C4-2B (cell line): ENCODE data around the gene GRID1.

Experiments
- CTCF ChIP-seq: fragments of 450-650 bp; conservative IDR thresholded peaks from 2 replicates; pipeline ENCODE4 v1.5.1; 2017; ENCODE audit warnings: mild to moderate bottlenecking
- ZFX ChIP-seq: fragments of 450-650 bp; IDR thresholded peaks from 2 replicates; pipeline ENCODE4 v1.6.1; 2017

GRCh38 chr10:85679061-85679460 is 687.5 kb downstream of the GRID1 start:
- TF ChIP-seq CTCF (no peak), ZFX (no peak)
